ENCODE measurements around the gene SAMD4B.

The SAMD4B gene

GRCh38 chr19:39384839-39385568 lies 42.8 kb downstream of the SAMD4B start:
- no peak for ATAC-seq (replicated peaks; ENCODE audit: extremely low read depth, poor library complexity, severe bottlenecking)
- no peaks in the 10 kb centered on the region for H3K9me3 Mint-ChIP-seq
- peak overlapping the region; percentile 90 for H3K27ac Mint-ChIP-seq (ENCODE audit: low read depth)
- H3K36me3 Mint-ChIP-seq (ENCODE audit: insufficient read depth) = peaks cover 34% of the 10 kb centered on the region
- no peaks in the 10 kb centered on the region for H3K27me3 Mint-ChIP-seq
- DNase-seq (ENCODE audit: low spot score in 2 of 2) = no peak
- H3K4me3 Mint-ChIP-seq = peak overlapping the region; percentile 38
- H3K4me1 Mint-ChIP-seq = peaks cover 7% of the 10 kb centered on the region

GRCh38 chr19:39385629-39386411 lies 43.6 kb downstream of the SAMD4B start:
- Mint-ChIP-seq H3K4me1 (peaks cover 13% of the 10 kb centered on the region), H3K9me3 (no peaks in the 10 kb centered on the region), H3K36me3 (ENCODE audit: insufficient read depth) (peaks cover 42% of the 10 kb centered on the region), H3K27me3 (no peaks in the 10 kb centered on the region), H3K27ac (ENCODE audit: low read depth) (peak overlapping the region; percentile 90), H3K4me3 (no peak overlapping the region)
- DNase-seq (ENCODE audit: low spot score in 2 of 2) (no peak), ATAC-seq (replicated peaks; ENCODE audit: extremely low read depth, poor library complexity, severe bottlenecking) (no peak)

GRCh38 chr19:39386557-39386956 lies 44.3 kb downstream of the SAMD4B start:
- ATAC-seq (replicated peaks; ENCODE audit: extremely low read depth, poor library complexity, severe bottlenecking) = no peak
- DNase-seq (ENCODE audit: low spot score in 2 of 2) = no peak
- Mint-ChIP-seq H3K4me1 (peaks cover 17% of the 10 kb centered on the region), H3K36me3 (ENCODE audit: insufficient read depth) (peaks cover 44% of the 10 kb centered on the region), H3K9me3 (no peaks in the 10 kb centered on the region), H3K4me3 (no peak overlapping the region), H3K27ac (ENCODE audit: low read depth) (peak overlapping the region; percentile 90), H3K27me3 (no peaks in the 10 kb centered on the region)

GRCh38 chr19:39388657-39389056 lies 46.4 kb downstream of the SAMD4B start:
- ATAC-seq (replicated peaks; ENCODE audit: extremely low read depth, poor library complexity, severe bottlenecking) = no peak
- H3K27ac Mint-ChIP-seq (ENCODE audit: low read depth) = peak overlapping the region; percentile 95
- H3K36me3 Mint-ChIP-seq (ENCODE audit: insufficient read depth) = peaks cover 49% of the 10 kb centered on the region
- H3K4me3 Mint-ChIP-seq = no peak overlapping the region
- H3K9me3 Mint-ChIP-seq = no peaks in the 10 kb centered on the region
- no peak for DNase-seq (ENCODE audit: low spot score in 2 of 2)
- H3K27me3 Mint-ChIP-seq = no peaks in the 10 kb centered on the region
- peaks cover 29% of the 10 kb centered on the region for H3K4me1 Mint-ChIP-seq

GRCh38 chr19:39389631-39390414 lies 47.6 kb downstream of the SAMD4B start:
- ATAC-seq (replicated peaks; ENCODE audit: extremely low read depth, poor library complexity, severe bottlenecking) (no peak), DNase-seq (ENCODE audit: low spot score in 2 of 2) (no peak)
- Mint-ChIP-seq H3K27me3 (no peaks in the 10 kb centered on the region), H3K9me3 (no peaks in the 10 kb centered on the region), H3K4me3 (peak overlapping the region; percentile 97), H3K4me1 (peaks cover 33% of the 10 kb centered on the region), H3K36me3 (ENCODE audit: insufficient read depth) (peaks cover 55% of the 10 kb centered on the region), H3K27ac (ENCODE audit: low read depth) (peak overlapping the region; percentile 95)

GRCh38 chr19:39390451-39390750 lies 48.2 kb downstream of the SAMD4B start:
- peak overlapping the region; percentile 95 for H3K27ac Mint-ChIP-seq (ENCODE audit: low read depth)
- H3K4me1 Mint-ChIP-seq = peaks cover 34% of the 10 kb centered on the region
- no peak for DNase-seq (ENCODE audit: low spot score in 2 of 2)
- H3K4me3 Mint-ChIP-seq = peak overlapping the region; percentile 97
- H3K36me3 Mint-ChIP-seq (ENCODE audit: insufficient read depth) = peaks cover 56% of the 10 kb centered on the region
- H3K27me3 Mint-ChIP-seq = no peaks in the 10 kb centered on the region
- ATAC-seq (replicated peaks; ENCODE audit: extremely low read depth, poor library complexity, severe bottlenecking) = no peak
- no peaks in the 10 kb centered on the region for H3K9me3 Mint-ChIP-seq

GRCh38 chr19:39390751-39391437 lies 48.7 kb downstream of the SAMD4B start, which contains the start of the genes MED29 and PAF1:
TSS of gene MED29 (plus strand) at chr19:39391378. CDS start at chr19:39391423, 45 bp downstream.
TSS of gene PAF1 (minus strand) at chr19:39391106. CDS start at chr19:39390864, 242 bp downstream.
- DNase-seq (ENCODE audit: low spot score in 2 of 2) = peak; percentile 88 to 98
- Mint-ChIP-seq H3K27ac (ENCODE audit: low read depth) (peak within 1 kb of the TSS; percentile 95), H3K9me3 (no peaks in the 10 kb centered on the region), H3K27me3 (no peaks in the 10 kb centered on the region), H3K4me1 (peaks cover 35% of the 10 kb centered on the region), H3K36me3 (ENCODE audit: insufficient read depth) (peaks cover 55% of the 10 kb centered on the region), H3K4me3 (peak within 1 kb of the TSS; percentile 97)
- peak; percentile 94 for ATAC-seq (replicated peaks; ENCODE audit: extremely low read depth, poor library complexity, severe bottlenecking)

GRCh38 chr19:39397360-39398296 lies 55.4 kb downstream of the SAMD4B start:
- peaks cover 57% of the 10 kb centered on the region for H3K4me1 Mint-ChIP-seq
- H3K36me3 Mint-ChIP-seq (ENCODE audit: insufficient read depth) = peaks cover 48% of the 10 kb centered on the region
- DNase-seq (ENCODE audit: low spot score in 2 of 2) (peak; percentile 90 to 92), ATAC-seq (replicated peaks; ENCODE audit: extremely low read depth, poor library complexity, severe bottlenecking) (peak; percentile 30)
- no peaks in the 10 kb centered on the region for H3K9me3 Mint-ChIP-seq
- no peaks in the 10 kb centered on the region for H3K27me3 Mint-ChIP-seq
- H3K27ac Mint-ChIP-seq (ENCODE audit: low read depth) = peak overlapping the region; percentile 93
- H3K4me3 Mint-ChIP-seq = peak overlapping the region; percentile 65

GRCh38 chr19:39398297-39398864 lies 56.2 kb downstream of the SAMD4B start:
- Mint-ChIP-seq H3K36me3 (ENCODE audit: insufficient read depth) (peaks cover 49% of the 10 kb centered on the region), H3K27me3 (no peaks in the 10 kb centered on the region), H3K9me3 (no peaks in the 10 kb centered on the region), H3K4me1 (peaks cover 60% of the 10 kb centered on the region), H3K4me3 (peak overlapping the region; percentile 65), H3K27ac (ENCODE audit: low read depth) (peak overlapping the region; percentile 93)
- ATAC-seq (replicated peaks; ENCODE audit: extremely low read depth, poor library complexity, severe bottlenecking) = no peak
- peak in 1 of 2 donors; percentile 36 for DNase-seq (ENCODE audit: low spot score in 2 of 2)

- ATAC-seq (replicated peaks; ENCODE audit: extremely low read depth, poor library complexity, severe bottlenecking) (no peak), DNase-seq (ENCODE audit: low spot score in 2 of 2) (no peak)
- peaks cover 59% of the 10 kb centered on the region for H3K4me1 Mint-ChIP-seq
- peaks cover 48% of the 10 kb centered on the region for H3K36me3 Mint-ChIP-seq (ENCODE audit: insufficient read depth)
- H3K4me3 Mint-ChIP-seq = peak overlapping the region; percentile 46
- H3K27me3 Mint-ChIP-seq = no peaks in the 10 kb centered on the region
- H3K9me3 Mint-ChIP-seq = no peaks in the 10 kb centered on the region
- H3K27ac Mint-ChIP-seq (ENCODE audit: low read depth) = peak overlapping the region; percentile 92
Observed at GRCh38 chr19:39399668-39400050, 57.4 kb downstream of the SAMD4B start.

- no peaks in the 10 kb centered on the region for H3K9me3 Mint-ChIP-seq
- ATAC-seq (replicated peaks; ENCODE audit: extremely low read depth, poor library complexity, severe bottlenecking) (no peak), DNase-seq (ENCODE audit: low spot score in 2 of 2) (no peak)
- no peaks in the 10 kb centered on the region for H3K27me3 Mint-ChIP-seq
- peaks cover 47% of the 10 kb centered on the region for H3K36me3 Mint-ChIP-seq (ENCODE audit: insufficient read depth)
- peak overlapping the region; percentile 92 for H3K27ac Mint-ChIP-seq (ENCODE audit: low read depth)
- H3K4me3 Mint-ChIP-seq = peak overlapping the region; percentile 46
- H3K4me1 Mint-ChIP-seq = peaks cover 57% of the 10 kb centered on the region
Observed at GRCh38 chr19:39400061-39400460, 57.8 kb downstream of the SAMD4B start.

Data from central memory CD8-positive, alpha-beta T cell (primary cell).